Measurements from ENCODE around the gene SRCIN1.

The SRCIN1 gene

GRCh38 chr17:38562903-38563302 is 42.8 kb downstream of the SRCIN1 start:
- TF ChIP-seq SIN3A (IDR thresholded peaks at IDR 0.05; ENCODE audit: borderline replicate concordance, insufficient read depth, low read length) (no peak), FOXP2 (optimal IDR thresholded peaks at IDR 0.05; ENCODE audit: borderline replicate concordance, extremely low read depth, extremely low read length, insufficient read depth) (no peak), REST (IDR thresholded peaks at IDR 0.05; ENCODE audit: insufficient read depth in 1 of 2, low read depth in 2 of 2, low read length in 2 of 2) (no peak), TAF1 (IDR thresholded peaks at IDR 0.05; ENCODE audit: borderline replicate concordance, insufficient read depth, low read length) (no peak), POLR2AphosphoS5 (IDR thresholded peaks at IDR 0.05; ENCODE audit: low read depth, low read length) (no peak)

GRCh38 chr17:38562215-38562569 is 43.6 kb downstream of the SRCIN1 start:
- TF ChIP-seq REST (IDR thresholded peaks at IDR 0.05; ENCODE audit: insufficient read depth in 1 of 2, low read depth in 2 of 2, low read length in 2 of 2) = no peak
- no peak for TF ChIP-seq POLR2AphosphoS5 (IDR thresholded peaks at IDR 0.05; ENCODE audit: low read depth, low read length)
- TF ChIP-seq TAF1 (IDR thresholded peaks at IDR 0.05; ENCODE audit: borderline replicate concordance, insufficient read depth, low read length) = no peak
- TF ChIP-seq SIN3A (IDR thresholded peaks at IDR 0.05; ENCODE audit: borderline replicate concordance, insufficient read depth, low read length) = no peak
- TF ChIP-seq FOXP2 (optimal IDR thresholded peaks at IDR 0.05; ENCODE audit: borderline replicate concordance, extremely low read depth, extremely low read length, insufficient read depth) = no peak

GRCh38 chr17:38561416-38562214 is 44.1 kb downstream of the SRCIN1 start:
- TF ChIP-seq FOXP2 (optimal IDR thresholded peaks at IDR 0.05; ENCODE audit: borderline replicate concordance, extremely low read depth, extremely low read length, insufficient read depth) (no peak), SIN3A (IDR thresholded peaks at IDR 0.05; ENCODE audit: borderline replicate concordance, insufficient read depth, low read length) (no peak), REST (IDR thresholded peaks at IDR 0.05; ENCODE audit: insufficient read depth in 1 of 2, low read depth in 2 of 2, low read length in 2 of 2) (no peak), TAF1 (IDR thresholded peaks at IDR 0.05; ENCODE audit: borderline replicate concordance, insufficient read depth, low read length) (no peak), POLR2AphosphoS5 (IDR thresholded peaks at IDR 0.05; ENCODE audit: low read depth, low read length) (no peak)

- no peak for TF ChIP-seq SIN3A (IDR thresholded peaks at IDR 0.05; ENCODE audit: borderline replicate concordance, insufficient read depth, low read length)
- peak; percentile 82 to 93 for TF ChIP-seq REST (IDR thresholded peaks at IDR 0.05; ENCODE audit: insufficient read depth in 1 of 2, low read depth in 2 of 2, low read length in 2 of 2)
Measured at GRCh38 chr17:38560503-38561318, 45.0 kb downstream of the SRCIN1 start.
